WTC11 (cell line): ENCODE results near the gene ABI3. TPM values are rescaled to one million over a fixed set of nuclear protein-coding genes. Genes with fewer than 3 reads are reported as not detected.

Source experiments
- ATAC-seq: fragments of 200-7000 bp; cut with Tn5 transposase; 2 replicates; pipeline ENCODE4 v1.10.0; 2021; ENCODE audit warnings: mild to moderate bottlenecking, moderate library complexity
- CTCF ChIA-PET: fragments of 300-600 bp; sonication (Branson Sonifier 250); formaldehyde crosslinking; loops from one replicate; lab custom pipeline; 2021; ENCODE audit warnings: antibody characterized with exemption; lab: Charles Lee
- POLR2A ChIA-PET: fragments of 350-600 bp; sonication (Branson Sonifier 250); formaldehyde crosslinking; loops from one replicate; lab custom pipeline; 2021; ENCODE audit warnings: antibody characterized with exemption; lab: Charles Lee
- DNase-seq: peaks from one replicate; pipeline ENCODE4 v3.0.0; 2021; ENCODE audit warnings: low spot score
- H3K27ac Mint-ChIP-seq: 2 replicates; pipeline ENCODE4 v1.8.0; 2021; ENCODE audit warnings: mixed read lengths
- H3K27me3 Mint-ChIP-seq: 2 replicates; pipeline ENCODE4 v1.8.0; 2021; ENCODE audit warnings: low read depth, mild to moderate bottlenecking, moderate library complexity, mixed read lengths
- H3K36me3 Mint-ChIP-seq: 2 replicates; pipeline ENCODE4 v1.8.0; 2021; ENCODE audit warnings: mixed read lengths
- H3K4me1 Mint-ChIP-seq: 2 replicates; pipeline ENCODE4 v1.8.0; 2022; ENCODE audit warnings: mixed read lengths
- H3K4me3 Mint-ChIP-seq: 2 replicates; pipeline ENCODE4 v1.8.0; 2021; ENCODE audit warnings: mild to moderate bottlenecking, moderate library complexity, mixed read lengths
- H3K9me3 Mint-ChIP-seq: 2 replicates; pipeline ENCODE4 v1.8.0; 2021; ENCODE audit warnings: mixed read lengths
- AR ChIP-seq: fragments of 250-450 bp; sonication (Bioruptor Pico); IDR thresholded peaks from 2 replicates; pipeline ENCODE4 v1.9.0; 2021; ENCODE audit warnings: mild to moderate bottlenecking
- ATF1 ChIP-seq: sonication (generic); formaldehyde crosslinking; IDR thresholded peaks from 2 replicates; pipeline ENCODE4 v1.8.1; 2023; ENCODE audit warnings: mild to moderate bottlenecking, moderate library complexity, missing genetic modification reagents
- CREM ChIP-seq: sonication (generic); formaldehyde crosslinking; IDR thresholded peaks from 2 replicates; pipeline ENCODE4 v1.8.1; 2022; ENCODE audit warnings: mild to moderate bottlenecking, missing genetic modification reagents, moderate library complexity
- FOXP1 ChIP-seq: sonication (generic); formaldehyde crosslinking; IDR thresholded peaks from 2 replicates; pipeline ENCODE4 v1.8.0; 2022; ENCODE audit warnings: missing genetic modification reagents, mild to moderate bottlenecking, moderate library complexity, borderline replicate concordance
- GRHL2 ChIP-seq: fragments of 250-450 bp; sonication (Bioruptor Pico); IDR thresholded peaks from 2 replicates; pipeline ENCODE4 v1.8.0; 2022; ENCODE audit warnings: mild to moderate bottlenecking, moderate library complexity; ENCODE audit not compliant: insufficient replicate concordance, severe bottlenecking
- JUN ChIP-seq: sonication (generic); formaldehyde crosslinking; IDR thresholded peaks from 2 replicates; pipeline ENCODE4 v1.8.0; 2023; ENCODE audit warnings: mild to moderate bottlenecking, missing genetic modification reagents
- OVOL2 ChIP-seq: fragments of 250-450 bp; sonication (Bioruptor Pico); IDR thresholded peaks from 2 replicates; pipeline ENCODE4 v1.9.0; 2021; ENCODE audit warnings: mild to moderate bottlenecking, borderline replicate concordance
- SMAD3 ChIP-seq: sonication (generic); formaldehyde crosslinking; IDR thresholded peaks from 2 replicates; pipeline ENCODE4 v1.8.0; 2022; ENCODE audit warnings: missing genetic modification reagents, mild to moderate bottlenecking, borderline replicate concordance
- SOX15 ChIP-seq: fragments of 250-450 bp; sonication (Bioruptor Pico); IDR thresholded peaks from 2 replicates; pipeline ENCODE4 v1.9.0; 2021; ENCODE audit warnings: mild to moderate bottlenecking
- SP1 ChIP-seq: sonication (generic); formaldehyde crosslinking; conservative IDR thresholded peaks from 2 replicates; pipeline ENCODE4 v1.8.1; 2022; ENCODE audit warnings: missing genetic modification reagents
- ZNF219 ChIP-seq: sonication (generic); formaldehyde crosslinking; IDR thresholded peaks from 2 replicates; pipeline ENCODE4 v1.8.0; 2023; ENCODE audit warnings: missing genetic modification reagents, mild to moderate bottlenecking, borderline replicate concordance
- total RNA-seq: library from RNA; stranded (reverse); gene quantifications from 3 replicates; pipeline ENCODE4 v1.2.3, GENCODE V29; 2021
- TF ChIP-seq, protein P1 (sequence below): sonication (generic); formaldehyde crosslinking; IDR thresholded peaks from 2 replicates; pipeline ENCODE4 v1.8.0; 2023; ENCODE audit warnings: mild to moderate bottlenecking, missing genetic modification reagents
- TF ChIP-seq, protein P2 (sequence below): sonication (generic); formaldehyde crosslinking; IDR thresholded peaks from 2 replicates; pipeline ENCODE4 v1.8.0; 2022; ENCODE audit warnings: mild to moderate bottlenecking, missing genetic modification reagents
- TF ChIP-seq, protein P3 (sequence below): fragments of 250-450 bp; sonication (Bioruptor Pico); IDR thresholded peaks from 2 replicates; pipeline ENCODE4 v1.9.0; 2021; ENCODE audit warnings: mild to moderate bottlenecking, borderline replicate concordance

ABI3 gene
- total RNA-seq, 1 experiment from 2014 or later = 1.5 TPM

- peaks cover 47% of the 10 kb centered on the region for H3K4me1 Mint-ChIP-seq
- TF ChIP-seq ZNF219 (CRISPR knock-in tag) (no peak), JUN (CRISPR knock-in tag) (no peak), GRHL2 (CRISPR knock-in tag) (no peak), OVOL2 (CRISPR knock-in tag) (no peak), ATF1 (CRISPR knock-in tag) (no peak), CREM (CRISPR knock-in tag) (no peak), SP1 (CRISPR knock-in tag) (no peak)
- TF ChIP-seq, protein P1, sequence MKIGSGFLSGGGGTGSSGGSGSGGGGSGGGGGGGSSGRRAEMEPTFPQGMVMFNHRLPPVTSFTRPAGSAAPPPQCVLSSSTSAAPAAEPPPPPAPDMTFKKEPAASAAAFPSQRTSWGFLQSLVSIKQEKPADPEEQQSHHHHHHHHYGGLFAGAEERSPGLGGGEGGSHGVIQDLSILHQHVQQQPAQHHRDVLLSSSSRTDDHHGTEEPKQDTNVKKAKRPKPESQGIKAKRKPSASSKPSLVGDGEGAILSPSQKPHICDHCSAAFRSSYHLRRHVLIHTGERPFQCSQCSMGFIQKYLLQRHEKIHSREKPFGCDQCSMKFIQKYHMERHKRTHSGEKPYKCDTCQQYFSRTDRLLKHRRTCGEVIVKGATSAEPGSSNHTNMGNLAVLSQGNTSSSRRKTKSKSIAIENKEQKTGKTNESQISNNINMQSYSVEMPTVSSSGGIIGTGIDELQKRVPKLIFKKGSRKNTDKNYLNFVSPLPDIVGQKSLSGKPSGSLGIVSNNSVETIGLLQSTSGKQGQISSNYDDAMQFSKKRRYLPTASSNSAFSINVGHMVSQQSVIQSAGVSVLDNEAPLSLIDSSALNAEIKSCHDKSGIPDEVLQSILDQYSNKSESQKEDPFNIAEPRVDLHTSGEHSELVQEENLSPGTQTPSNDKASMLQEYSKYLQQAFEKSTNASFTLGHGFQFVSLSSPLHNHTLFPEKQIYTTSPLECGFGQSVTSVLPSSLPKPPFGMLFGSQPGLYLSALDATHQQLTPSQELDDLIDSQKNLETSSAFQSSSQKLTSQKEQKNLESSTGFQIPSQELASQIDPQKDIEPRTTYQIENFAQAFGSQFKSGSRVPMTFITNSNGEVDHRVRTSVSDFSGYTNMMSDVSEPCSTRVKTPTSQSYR = no peak
- TF ChIP-seq, protein P2, sequence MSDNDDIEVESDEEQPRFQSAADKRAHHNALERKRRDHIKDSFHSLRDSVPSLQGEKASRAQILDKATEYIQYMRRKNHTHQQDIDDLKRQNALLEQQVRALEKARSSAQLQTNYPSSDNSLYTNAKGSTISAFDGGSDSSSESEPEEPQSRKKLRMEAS (CRISPR knock-in tag) = no peak
- TF ChIP-seq, all 79 proteins: peak for 0
- H3K27ac Mint-ChIP-seq = 0 out of 2 replicates have a peak overlapping the region, but pooled peaks have one; percentile 39
- CTCF ChIA-PET = interaction anchor here (1.3 to 1.7 kb wide), 2 partner anchors 13 to 62 kb away, joined by 3 read pairs; no protein-coding TSS in a partner anchor
- POLR2A ChIA-PET = no interaction called here
- no peaks in the 10 kb centered on the region for H3K9me3 Mint-ChIP-seq
- no peaks in the 10 kb centered on the region for H3K36me3 Mint-ChIP-seq
- H3K4me3 Mint-ChIP-seq = no peak overlapping the region
- ATAC-seq = no peak
- peaks cover 11% of the 10 kb centered on the region; the same call in 1 of the 2 replicates for H3K27me3 Mint-ChIP-seq
- no peak for DNase-seq
Observed at GRCh38 chr17:49214676-49215360, 4.3 kb downstream of the ABI3 start.

DNA sequence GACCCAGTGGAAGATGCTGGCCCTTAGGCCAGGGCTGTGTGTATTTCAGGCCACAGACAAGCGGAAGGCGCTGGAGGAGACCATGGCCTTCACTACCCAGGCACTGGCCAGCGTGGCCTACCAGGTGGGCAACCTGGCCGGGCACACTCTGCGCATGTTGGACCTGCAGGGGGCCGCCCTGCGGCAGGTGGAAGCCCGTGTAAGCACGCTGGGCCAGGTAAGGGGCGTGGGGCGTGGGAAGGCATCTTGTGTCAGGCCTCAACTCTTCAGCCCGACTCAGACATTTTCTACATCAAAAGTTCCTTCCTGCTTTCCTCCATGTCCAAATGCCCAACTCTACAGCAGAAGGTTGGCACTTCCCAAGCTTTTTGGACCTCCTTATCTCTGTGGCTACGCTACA is 6.0 kb downstream of the ABI3 start:
- Mint-ChIP-seq H3K36me3 (no peaks in the 10 kb centered on the region), H3K4me3 (no peak overlapping the region), H3K27me3 (peaks cover 12% of the 10 kb centered on the region), H3K27ac (no peak overlapping the region), H3K4me1 (peaks cover 32% of the 10 kb centered on the region), H3K9me3 (no peaks in the 10 kb centered on the region)
- ATAC-seq = no peak
- CTCF ChIA-PET = interaction anchor here (1.7 kb wide), 1 partner anchor 11 kb away, joined by 3 read pairs; no protein-coding TSS in a partner anchor
- no peak for DNase-seq
- POLR2A ChIA-PET = no interaction called here
- TF ChIP-seq, protein P3, sequence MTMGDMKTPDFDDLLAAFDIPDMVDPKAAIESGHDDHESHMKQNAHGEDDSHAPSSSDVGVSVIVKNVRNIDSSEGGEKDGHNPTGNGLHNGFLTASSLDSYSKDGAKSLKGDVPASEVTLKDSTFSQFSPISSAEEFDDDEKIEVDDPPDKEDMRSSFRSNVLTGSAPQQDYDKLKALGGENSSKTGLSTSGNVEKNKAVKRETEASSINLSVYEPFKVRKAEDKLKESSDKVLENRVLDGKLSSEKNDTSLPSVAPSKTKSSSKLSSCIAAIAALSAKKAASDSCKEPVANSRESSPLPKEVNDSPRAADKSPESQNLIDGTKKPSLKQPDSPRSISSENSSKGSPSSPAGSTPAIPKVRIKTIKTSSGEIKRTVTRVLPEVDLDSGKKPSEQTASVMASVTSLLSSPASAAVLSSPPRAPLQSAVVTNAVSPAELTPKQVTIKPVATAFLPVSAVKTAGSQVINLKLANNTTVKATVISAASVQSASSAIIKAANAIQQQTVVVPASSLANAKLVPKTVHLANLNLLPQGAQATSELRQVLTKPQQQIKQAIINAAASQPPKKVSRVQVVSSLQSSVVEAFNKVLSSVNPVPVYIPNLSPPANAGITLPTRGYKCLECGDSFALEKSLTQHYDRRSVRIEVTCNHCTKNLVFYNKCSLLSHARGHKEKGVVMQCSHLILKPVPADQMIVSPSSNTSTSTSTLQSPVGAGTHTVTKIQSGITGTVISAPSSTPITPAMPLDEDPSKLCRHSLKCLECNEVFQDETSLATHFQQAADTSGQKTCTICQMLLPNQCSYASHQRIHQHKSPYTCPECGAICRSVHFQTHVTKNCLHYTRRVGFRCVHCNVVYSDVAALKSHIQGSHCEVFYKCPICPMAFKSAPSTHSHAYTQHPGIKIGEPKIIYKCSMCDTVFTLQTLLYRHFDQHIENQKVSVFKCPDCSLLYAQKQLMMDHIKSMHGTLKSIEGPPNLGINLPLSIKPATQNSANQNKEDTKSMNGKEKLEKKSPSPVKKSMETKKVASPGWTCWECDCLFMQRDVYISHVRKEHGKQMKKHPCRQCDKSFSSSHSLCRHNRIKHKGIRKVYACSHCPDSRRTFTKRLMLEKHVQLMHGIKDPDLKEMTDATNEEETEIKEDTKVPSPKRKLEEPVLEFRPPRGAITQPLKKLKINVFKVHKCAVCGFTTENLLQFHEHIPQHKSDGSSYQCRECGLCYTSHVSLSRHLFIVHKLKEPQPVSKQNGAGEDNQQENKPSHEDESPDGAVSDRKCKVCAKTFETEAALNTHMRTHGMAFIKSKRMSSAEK (CRISPR knock-in tag) = no peak
- TF ChIP-seq FOXP1 (CRISPR knock-in tag) (no peak), AR (CRISPR knock-in tag) (no peak), SMAD3 (CRISPR knock-in tag) (no peak), SOX15 (no peak)
- TF ChIP-seq, protein P1 = no peak
- TF ChIP-seq, all 79 proteins: peak for 0
